GM20000 (cell line): ENCODE data around the gene CBARP.

Experiments
- DNase-seq: peaks from one replicate; pipeline ENCODE4 v3.0.0; 2012; ENCODE audit warnings: low spot score
- TF ChIP-seq, protein P1 (sequence below): IDR thresholded peaks from 2 replicates; pipeline ENCODE4 v1.5.1; 2012; ENCODE audit warnings: mild to moderate bottlenecking, control low read depth; ENCODE audit errors: extremely low read depth, missing control alignments

Gene CBARP

DNA sequence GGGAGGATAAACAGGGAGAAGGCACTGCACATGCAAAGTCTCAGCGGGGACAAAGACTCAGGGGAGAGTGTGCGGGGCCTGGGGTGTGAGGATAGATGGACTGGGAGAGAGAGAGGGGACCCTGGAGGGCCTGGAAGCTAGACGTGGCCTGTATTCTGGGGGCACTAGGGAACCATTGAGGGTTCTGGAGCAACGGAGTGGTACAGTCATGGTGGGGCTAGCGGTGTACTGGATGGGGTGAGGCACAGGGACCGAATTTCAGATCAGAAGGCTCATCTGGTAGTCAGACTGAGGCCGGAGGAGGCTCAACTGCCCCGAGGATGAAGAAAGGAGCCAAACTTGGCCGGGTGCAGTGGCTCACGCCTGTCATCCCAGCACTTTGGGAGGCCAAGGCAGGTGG is 55.7 kb downstream of the CBARP start:
- TF ChIP-seq, protein P1, sequence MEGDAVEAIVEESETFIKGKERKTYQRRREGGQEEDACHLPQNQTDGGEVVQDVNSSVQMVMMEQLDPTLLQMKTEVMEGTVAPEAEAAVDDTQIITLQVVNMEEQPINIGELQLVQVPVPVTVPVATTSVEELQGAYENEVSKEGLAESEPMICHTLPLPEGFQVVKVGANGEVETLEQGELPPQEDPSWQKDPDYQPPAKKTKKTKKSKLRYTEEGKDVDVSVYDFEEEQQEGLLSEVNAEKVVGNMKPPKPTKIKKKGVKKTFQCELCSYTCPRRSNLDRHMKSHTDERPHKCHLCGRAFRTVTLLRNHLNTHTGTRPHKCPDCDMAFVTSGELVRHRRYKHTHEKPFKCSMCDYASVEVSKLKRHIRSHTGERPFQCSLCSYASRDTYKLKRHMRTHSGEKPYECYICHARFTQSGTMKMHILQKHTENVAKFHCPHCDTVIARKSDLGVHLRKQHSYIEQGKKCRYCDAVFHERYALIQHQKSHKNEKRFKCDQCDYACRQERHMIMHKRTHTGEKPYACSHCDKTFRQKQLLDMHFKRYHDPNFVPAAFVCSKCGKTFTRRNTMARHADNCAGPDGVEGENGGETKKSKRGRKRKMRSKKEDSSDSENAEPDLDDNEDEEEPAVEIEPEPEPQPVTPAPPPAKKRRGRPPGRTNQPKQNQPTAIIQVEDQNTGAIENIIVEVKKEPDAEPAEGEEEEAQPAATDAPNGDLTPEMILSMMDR = no peak
- DNase-seq = no peak

DNA sequence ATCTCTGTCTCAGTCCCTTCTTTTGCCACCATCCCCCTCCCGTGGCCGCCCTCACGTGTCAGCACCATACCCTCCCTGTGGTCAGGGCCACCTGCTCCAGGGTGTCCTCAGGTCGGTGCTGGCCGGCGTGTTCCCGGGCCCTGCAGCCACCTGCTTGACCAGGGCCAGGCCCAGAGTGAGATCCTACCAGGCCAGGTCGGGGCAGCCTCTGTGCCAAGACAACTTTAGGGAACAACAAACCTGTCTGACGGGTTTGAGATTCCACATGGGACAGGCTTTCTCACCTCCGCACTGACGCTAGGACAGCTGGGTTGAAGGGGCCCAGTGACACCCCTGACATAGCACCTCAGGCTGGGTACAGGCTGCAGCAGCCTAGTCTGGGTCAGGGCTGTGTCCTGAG is 56.2 kb downstream of the CBARP start:
- DNase-seq = no peak
- TF ChIP-seq, protein P1 = no peak
